GM23338 (cell line): Measurements from ENCODE around the gene TTBK1. TPM values are rescaled to one million over a fixed set of nuclear protein-coding genes. Genes with fewer than 3 reads are reported as not detected.

Experiments used
- ATAC-seq: fragments of 200-7000 bp; cut with Tn5 transposase; 3 replicates; pipeline ENCODE4 v1.9.1; 2020
- DNase-seq: peaks from one replicate; pipeline ENCODE4 v3.0.0-alpha.2; 2015; ENCODE audit warnings: low spot score
- H2AFZ ChIP-seq: fragments of 200-600 bp; sonication (generic); 2 replicates; pipeline ENCODE4 v1.8.0; 2016; ENCODE audit warnings: antibody characterized with exemption, mild to moderate bottlenecking, moderate library complexity
- H3F3A ChIP-seq: fragments of 200-600 bp; sonication (generic); replicated peaks from 2 replicates; pipeline ENCODE4 v1.8.0; 2017; ENCODE audit warnings: antibody characterized with exemption, mixed run types, low read depth
- H3K27ac ChIP-seq: fragments of 200-600 bp; sonication (generic); 2 replicates; pipeline ENCODE4 v1.6.1; 2016; ENCODE audit warnings: low read depth
- H3K27me3 ChIP-seq: fragments of 200-600 bp; sonication (generic); 2 replicates; pipeline ENCODE4 v1.8.0; 2016; ENCODE audit warnings: mild to moderate bottlenecking, mixed run types, moderate library complexity; ENCODE audit not compliant: insufficient read depth
- H3K36me3 ChIP-seq: fragments of 200-600 bp; sonication (generic); 2 replicates; pipeline ENCODE4 v1.8.0; 2016; ENCODE audit warnings: mild to moderate bottlenecking; ENCODE audit not compliant: insufficient read depth
- H3K4me1 ChIP-seq: fragments of 200-600 bp; sonication (generic); 2 replicates; pipeline ENCODE4 v1.8.0; 2016; ENCODE audit warnings: mild to moderate bottlenecking, moderate library complexity; ENCODE audit not compliant: insufficient read depth
- H3K4me2 ChIP-seq: fragments of 200-600 bp; sonication (generic); 2 replicates; pipeline ENCODE4 v1.7.1; 2017; ENCODE audit warnings: mixed run types
- H3K4me3 ChIP-seq: fragments of 200-600 bp; sonication (generic); 2 replicates; pipeline ENCODE4 v1.6.1; 2016; ENCODE audit warnings: mixed run types
- H3K79me2 ChIP-seq: fragments of 200-600 bp; sonication (generic); replicated peaks from 2 replicates; pipeline ENCODE4 v1.8.0; 2017; ENCODE audit warnings: mild to moderate bottlenecking; ENCODE audit not compliant: insufficient read depth
- H3K9me2 ChIP-seq: fragments of 200-600 bp; sonication (generic); 2 replicates; pipeline ENCODE4 v1.8.0; 2017; ENCODE audit not compliant: insufficient read depth
- H4K20me1 ChIP-seq: fragments of 200-600 bp; sonication (generic); replicated peaks from 2 replicates; pipeline ENCODE4 v1.8.0; 2017; ENCODE audit warnings: mild to moderate bottlenecking; ENCODE audit not compliant: insufficient read depth
- H3K27ac Mint-ChIP-seq: 2 replicates; pipeline ENCODE4 v1.8.0; 2020; ENCODE audit warnings: inconsistent platforms, mild to moderate bottlenecking, moderate library complexity, mixed read lengths
- H3K27me3 Mint-ChIP-seq: 3 replicates; pipeline ENCODE4 v1.8.0; 2022; ENCODE audit warnings: low read depth, mild to moderate bottlenecking, moderate library complexity, mixed read lengths, inconsistent platforms; ENCODE audit not compliant: insufficient read depth, poor library complexity
- H3K36me3 Mint-ChIP-seq: 3 replicates; pipeline ENCODE4 v1.8.0; 2021; ENCODE audit warnings: low read depth, mild to moderate bottlenecking, inconsistent platforms, moderate library complexity, mixed read lengths
- H3K4me1 Mint-ChIP-seq: 3 replicates; pipeline ENCODE4 v1.8.0; 2020; ENCODE audit warnings: mild to moderate bottlenecking, inconsistent platforms, mixed read lengths
- H3K4me3 Mint-ChIP-seq: 3 replicates; pipeline ENCODE4 v1.8.0; 2021; ENCODE audit warnings: moderate library complexity, mild to moderate bottlenecking, inconsistent platforms, mixed read lengths
- H3K9me3 Mint-ChIP-seq: 3 replicates; pipeline ENCODE4 v1.8.0; 2020; ENCODE audit warnings: moderate library complexity, mild to moderate bottlenecking, inconsistent platforms, mixed read lengths
- CREB1 ChIP-seq: fragments of 250-450 bp; sonication (Bioruptor Pico); IDR thresholded peaks from 2 replicates; pipeline ENCODE4 v1.5.0; 2020; ENCODE audit warnings: low read depth, mild to moderate bottlenecking, moderate library complexity
- EZH2 ChIP-seq: fragments of 200-600 bp; sonication (generic); IDR thresholded peaks from one replicate; pipeline ENCODE4 v1.8.0; 2017; ENCODE audit warnings: antibody characterized with exemption, mild to moderate bottlenecking, low read depth; ENCODE audit not compliant: unreplicated experiment
- EZH2phosphoT487 ChIP-seq: fragments of 200-600 bp; sonication (generic); IDR thresholded peaks from one replicate; pipeline ENCODE4 v1.8.1; 2018; ENCODE audit warnings: antibody characterized with exemption; ENCODE audit not compliant: unreplicated experiment
- JUNB ChIP-seq: IDR thresholded peaks from one replicate; pipeline ENCODE4 v1.6.1; 2016; ENCODE audit warnings: antibody characterized with exemption; ENCODE audit not compliant: unreplicated experiment
- NANOG ChIP-seq: IDR thresholded peaks from 2 replicates; pipeline ENCODE4 v1.6.1; 2016; ENCODE audit warnings: antibody characterized with exemption, borderline replicate concordance
- POLR2AphosphoS5 ChIP-seq: IDR thresholded peaks from 2 replicates; pipeline ENCODE4 v1.6.1; 2016; ENCODE audit warnings: antibody characterized with exemption, low read depth
- STAT1 ChIP-seq: IDR thresholded peaks from one replicate; pipeline ENCODE4 v1.6.1; 2016; ENCODE audit warnings: antibody characterized with exemption; ENCODE audit not compliant: unreplicated experiment
- ZNF114 ChIP-seq: fragments of 250-450 bp; sonication (Bioruptor Pico); IDR thresholded peaks from 2 replicates; pipeline ENCODE4 v1.5.0; 2020; ENCODE audit warnings: mild to moderate bottlenecking, moderate library complexity
- ZNF331 ChIP-seq: fragments of 250-450 bp; sonication (Bioruptor Pico); IDR thresholded peaks from 2 replicates; pipeline ENCODE4 v1.5.0; 2020; ENCODE audit warnings: low read depth, mild to moderate bottlenecking, moderate library complexity
- polyA plus RNA-seq: library from polyadenylated mRNA; unstranded; fragments of >200 nt; fragmentation: Nextera tagmentation; extraction: Ambion mirVana; gene quantifications from 2 replicates; pipeline ENCODE4 v1.2.1, GENCODE V29; 2016
- total RNA-seq: library from RNA; depleted of rRNA; stranded (reverse); fragments of >200 nt; shearing (Covaris generic); gene quantifications from 2 replicates; pipeline ENCODE4 v1.2.3, GENCODE V29; 2014
- TF ChIP-seq, protein P1 (sequence below): fragments of 250-450 bp; sonication (Bioruptor Pico); IDR thresholded peaks from 2 replicates; pipeline ENCODE4 v1.5.0; 2020; ENCODE audit warnings: mild to moderate bottlenecking, moderate library complexity
- TF ChIP-seq, protein P2 (sequence below), 2 experiments: fragments of 200-600 bp in 1 of 2; sonication (generic) in 1 of 2; conservative IDR thresholded peaks; 2 replicates each; pipeline versions ENCODE4 v1.5.1 to v1.6.1; 2016 to 2017; ENCODE audit warnings: antibody characterized with exemption in 2 of 2, low read depth in 2 of 2, mild to moderate bottlenecking in 2 of 2, moderate library complexity in 1 of 2
- TF ChIP-seq, protein P3 (sequence below): IDR thresholded peaks from 2 replicates; pipeline ENCODE4 v1.6.1; 2016; ENCODE audit warnings: antibody characterized with exemption
- TF ChIP-seq, protein P4 (sequence below): IDR thresholded peaks from one replicate; pipeline ENCODE4 v1.6.1; 2018; ENCODE audit warnings: antibody characterized with exemption; ENCODE audit not compliant: unreplicated experiment

The TTBK1 gene
- total and polyA plus RNA-seq, 2 experiments from 2014 or later, result 0.29 to 1.1 TPM

DNA sequence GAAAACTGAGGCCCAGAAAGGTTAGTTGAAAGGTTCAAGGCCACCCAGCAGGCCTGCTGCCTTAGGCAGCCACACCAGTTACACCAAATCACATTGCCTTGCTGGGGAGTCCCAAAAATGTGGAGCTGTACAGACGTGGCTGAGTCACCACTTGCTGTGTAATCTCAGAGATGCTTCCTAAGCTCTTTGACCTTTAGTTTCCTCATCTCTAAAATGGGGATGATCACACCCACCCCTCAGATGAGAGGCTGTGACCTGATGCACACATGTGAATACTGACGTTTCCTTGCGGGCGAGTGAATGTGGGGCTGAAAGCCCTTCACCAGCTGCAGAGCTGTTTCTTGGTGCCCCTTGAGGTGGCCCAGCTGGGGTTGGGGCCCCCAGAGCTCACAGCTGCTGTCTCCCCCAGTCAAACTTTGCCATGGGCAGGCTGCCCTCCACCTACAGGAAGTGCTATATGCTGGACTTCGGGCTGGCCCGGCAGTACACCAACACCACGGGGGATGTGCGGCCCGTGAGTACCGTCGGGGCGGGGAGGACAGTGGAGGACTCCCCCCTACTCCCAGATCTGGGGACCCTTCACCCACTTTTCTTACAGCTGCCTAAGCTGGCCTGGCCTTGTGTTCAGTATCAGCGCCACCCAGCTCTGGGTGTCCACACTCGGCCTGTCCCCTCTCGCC, 11.0 kb downstream of the TTBK1 start:
- peaks cover 10% of the 10 kb centered on the region; the same call in 1 of the 2 replicates for H3K4me1 ChIP-seq
- no peaks in the 10 kb centered on the region for H3F3A ChIP-seq
- H3K27me3 ChIP-seq, result no peaks in the 10 kb centered on the region
- no peak overlapping the region for H3K4me2 ChIP-seq
- no peaks in the 10 kb centered on the region for H3K9me2 ChIP-seq
- no peak for TF ChIP-seq ZNF114
- no peak for TF ChIP-seq STAT1
- TF ChIP-seq NANOG, result no peak
- TF ChIP-seq, protein P1, sequence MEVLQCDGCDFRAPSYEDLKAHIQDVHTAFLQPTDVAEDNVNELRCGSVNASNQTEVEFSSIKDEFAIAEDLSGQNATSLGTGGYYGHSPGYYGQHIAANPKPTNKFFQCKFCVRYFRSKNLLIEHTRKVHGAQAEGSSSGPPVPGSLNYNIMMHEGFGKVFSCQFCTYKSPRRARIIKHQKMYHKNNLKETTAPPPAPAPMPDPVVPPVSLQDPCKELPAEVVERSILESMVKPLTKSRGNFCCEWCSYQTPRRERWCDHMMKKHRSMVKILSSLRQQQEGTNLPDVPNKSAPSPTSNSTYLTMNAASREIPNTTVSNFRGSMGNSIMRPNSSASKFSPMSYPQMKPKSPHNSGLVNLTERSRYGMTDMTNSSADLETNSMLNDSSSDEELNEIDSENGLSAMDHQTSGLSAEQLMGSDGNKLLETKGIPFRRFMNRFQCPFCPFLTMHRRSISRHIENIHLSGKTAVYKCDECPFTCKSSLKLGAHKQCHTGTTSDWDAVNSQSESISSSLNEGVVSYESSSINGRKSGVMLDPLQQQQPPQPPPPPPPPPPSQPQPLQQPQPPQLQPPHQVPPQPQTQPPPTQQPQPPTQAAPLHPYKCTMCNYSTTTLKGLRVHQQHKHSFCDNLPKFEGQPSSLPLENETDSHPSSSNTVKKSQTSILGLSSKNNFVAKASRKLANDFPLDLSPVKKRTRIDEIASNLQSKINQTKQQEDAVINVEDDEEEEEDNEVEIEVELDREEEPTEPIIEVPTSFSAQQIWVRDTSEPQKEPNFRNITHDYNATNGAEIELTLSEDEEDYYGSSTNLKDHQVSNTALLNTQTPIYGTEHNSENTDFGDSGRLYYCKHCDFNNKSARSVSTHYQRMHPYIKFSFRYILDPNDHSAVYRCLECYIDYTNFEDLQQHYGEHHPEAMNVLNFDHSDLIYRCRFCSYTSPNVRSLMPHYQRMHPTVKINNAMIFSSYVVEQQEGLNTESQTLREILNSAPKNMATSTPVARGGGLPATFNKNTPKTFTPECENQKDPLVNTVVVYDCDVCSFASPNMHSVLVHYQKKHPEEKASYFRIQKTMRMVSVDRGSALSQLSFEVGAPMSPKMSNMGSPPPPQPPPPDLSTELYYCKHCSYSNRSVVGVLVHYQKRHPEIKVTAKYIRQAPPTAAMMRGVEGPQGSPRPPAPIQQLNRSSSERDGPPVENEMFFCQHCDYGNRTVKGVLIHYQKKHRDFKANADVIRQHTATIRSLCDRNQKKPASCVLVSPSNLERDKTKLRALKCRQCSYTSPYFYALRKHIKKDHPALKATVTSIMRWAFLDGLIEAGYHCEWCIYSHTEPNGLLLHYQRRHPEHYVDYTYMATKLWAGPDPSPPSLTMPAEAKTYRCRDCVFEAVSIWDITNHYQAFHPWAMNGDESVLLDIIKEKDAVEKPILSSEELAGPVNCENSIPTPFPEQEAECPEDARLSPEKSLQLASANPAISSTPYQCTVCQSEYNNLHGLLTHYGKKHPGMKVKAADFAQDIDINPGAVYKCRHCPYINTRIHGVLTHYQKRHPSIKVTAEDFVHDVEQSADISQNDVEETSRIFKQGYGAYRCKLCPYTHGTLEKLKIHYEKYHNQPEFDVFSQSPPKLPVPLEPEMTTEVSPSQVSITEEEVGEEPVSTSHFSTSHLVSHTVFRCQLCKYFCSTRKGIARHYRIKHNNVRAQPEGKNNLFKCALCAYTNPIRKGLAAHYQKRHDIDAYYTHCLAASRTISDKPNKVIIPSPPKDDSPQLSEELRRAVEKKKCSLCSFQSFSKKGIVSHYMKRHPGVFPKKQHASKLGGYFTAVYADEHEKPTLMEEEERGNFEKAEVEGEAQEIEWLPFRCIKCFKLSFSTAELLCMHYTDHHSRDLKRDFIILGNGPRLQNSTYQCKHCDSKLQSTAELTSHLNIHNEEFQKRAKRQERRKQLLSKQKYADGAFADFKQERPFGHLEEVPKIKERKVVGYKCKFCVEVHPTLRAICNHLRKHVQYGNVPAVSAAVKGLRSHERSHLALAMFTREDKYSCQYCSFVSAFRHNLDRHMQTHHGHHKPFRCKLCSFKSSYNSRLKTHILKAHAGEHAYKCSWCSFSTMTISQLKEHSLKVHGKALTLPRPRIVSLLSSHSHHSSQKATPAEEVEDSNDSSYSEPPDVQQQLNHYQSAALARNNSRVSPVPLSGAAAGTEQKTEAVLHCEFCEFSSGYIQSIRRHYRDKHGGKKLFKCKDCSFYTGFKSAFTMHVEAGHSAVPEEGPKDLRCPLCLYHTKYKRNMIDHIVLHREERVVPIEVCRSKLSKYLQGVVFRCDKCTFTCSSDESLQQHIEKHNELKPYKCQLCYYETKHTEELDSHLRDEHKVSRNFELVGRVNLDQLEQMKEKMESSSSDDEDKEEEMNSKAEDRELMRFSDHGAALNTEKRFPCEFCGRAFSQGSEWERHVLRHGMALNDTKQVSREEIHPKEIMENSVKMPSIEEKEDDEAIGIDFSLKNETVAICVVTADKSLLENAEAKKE (CRISPR knock-in tag), result no peak
- TF ChIP-seq EZH2, result no peak
- TF ChIP-seq CREB1 (CRISPR knock-in tag), result no peak
- TF ChIP-seq, protein P2, sequence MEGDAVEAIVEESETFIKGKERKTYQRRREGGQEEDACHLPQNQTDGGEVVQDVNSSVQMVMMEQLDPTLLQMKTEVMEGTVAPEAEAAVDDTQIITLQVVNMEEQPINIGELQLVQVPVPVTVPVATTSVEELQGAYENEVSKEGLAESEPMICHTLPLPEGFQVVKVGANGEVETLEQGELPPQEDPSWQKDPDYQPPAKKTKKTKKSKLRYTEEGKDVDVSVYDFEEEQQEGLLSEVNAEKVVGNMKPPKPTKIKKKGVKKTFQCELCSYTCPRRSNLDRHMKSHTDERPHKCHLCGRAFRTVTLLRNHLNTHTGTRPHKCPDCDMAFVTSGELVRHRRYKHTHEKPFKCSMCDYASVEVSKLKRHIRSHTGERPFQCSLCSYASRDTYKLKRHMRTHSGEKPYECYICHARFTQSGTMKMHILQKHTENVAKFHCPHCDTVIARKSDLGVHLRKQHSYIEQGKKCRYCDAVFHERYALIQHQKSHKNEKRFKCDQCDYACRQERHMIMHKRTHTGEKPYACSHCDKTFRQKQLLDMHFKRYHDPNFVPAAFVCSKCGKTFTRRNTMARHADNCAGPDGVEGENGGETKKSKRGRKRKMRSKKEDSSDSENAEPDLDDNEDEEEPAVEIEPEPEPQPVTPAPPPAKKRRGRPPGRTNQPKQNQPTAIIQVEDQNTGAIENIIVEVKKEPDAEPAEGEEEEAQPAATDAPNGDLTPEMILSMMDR (conservative IDR thresholded peaks at IDR 0.05; ENCODE audit: low read depth in 2 of 2), result no peak
- TF ChIP-seq JUNB, result no peak
- no peak for TF ChIP-seq ZNF331 (CRISPR knock-in tag)
- TF ChIP-seq, protein P3, sequence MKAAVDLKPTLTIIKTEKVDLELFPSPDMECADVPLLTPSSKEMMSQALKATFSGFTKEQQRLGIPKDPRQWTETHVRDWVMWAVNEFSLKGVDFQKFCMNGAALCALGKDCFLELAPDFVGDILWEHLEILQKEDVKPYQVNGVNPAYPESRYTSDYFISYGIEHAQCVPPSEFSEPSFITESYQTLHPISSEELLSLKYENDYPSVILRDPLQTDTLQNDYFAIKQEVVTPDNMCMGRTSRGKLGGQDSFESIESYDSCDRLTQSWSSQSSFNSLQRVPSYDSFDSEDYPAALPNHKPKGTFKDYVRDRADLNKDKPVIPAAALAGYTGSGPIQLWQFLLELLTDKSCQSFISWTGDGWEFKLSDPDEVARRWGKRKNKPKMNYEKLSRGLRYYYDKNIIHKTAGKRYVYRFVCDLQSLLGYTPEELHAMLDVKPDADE, result no peak
- no peak for TF ChIP-seq POLR2AphosphoS5
- TF ChIP-seq, protein P4, sequence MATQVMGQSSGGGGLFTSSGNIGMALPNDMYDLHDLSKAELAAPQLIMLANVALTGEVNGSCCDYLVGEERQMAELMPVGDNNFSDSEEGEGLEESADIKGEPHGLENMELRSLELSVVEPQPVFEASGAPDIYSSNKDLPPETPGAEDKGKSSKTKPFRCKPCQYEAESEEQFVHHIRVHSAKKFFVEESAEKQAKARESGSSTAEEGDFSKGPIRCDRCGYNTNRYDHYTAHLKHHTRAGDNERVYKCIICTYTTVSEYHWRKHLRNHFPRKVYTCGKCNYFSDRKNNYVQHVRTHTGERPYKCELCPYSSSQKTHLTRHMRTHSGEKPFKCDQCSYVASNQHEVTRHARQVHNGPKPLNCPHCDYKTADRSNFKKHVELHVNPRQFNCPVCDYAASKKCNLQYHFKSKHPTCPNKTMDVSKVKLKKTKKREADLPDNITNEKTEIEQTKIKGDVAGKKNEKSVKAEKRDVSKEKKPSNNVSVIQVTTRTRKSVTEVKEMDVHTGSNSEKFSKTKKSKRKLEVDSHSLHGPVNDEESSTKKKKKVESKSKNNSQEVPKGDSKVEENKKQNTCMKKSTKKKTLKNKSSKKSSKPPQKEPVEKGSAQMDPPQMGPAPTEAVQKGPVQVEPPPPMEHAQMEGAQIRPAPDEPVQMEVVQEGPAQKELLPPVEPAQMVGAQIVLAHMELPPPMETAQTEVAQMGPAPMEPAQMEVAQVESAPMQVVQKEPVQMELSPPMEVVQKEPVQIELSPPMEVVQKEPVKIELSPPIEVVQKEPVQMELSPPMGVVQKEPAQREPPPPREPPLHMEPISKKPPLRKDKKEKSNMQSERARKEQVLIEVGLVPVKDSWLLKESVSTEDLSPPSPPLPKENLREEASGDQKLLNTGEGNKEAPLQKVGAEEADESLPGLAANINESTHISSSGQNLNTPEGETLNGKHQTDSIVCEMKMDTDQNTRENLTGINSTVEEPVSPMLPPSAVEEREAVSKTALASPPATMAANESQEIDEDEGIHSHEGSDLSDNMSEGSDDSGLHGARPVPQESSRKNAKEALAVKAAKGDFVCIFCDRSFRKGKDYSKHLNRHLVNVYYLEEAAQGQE, result no peak
- no peak for TF ChIP-seq EZH2phosphoT487
- no peak for ATAC-seq
- DNase-seq, result no peak
- no peaks in the 10 kb centered on the region for H3K36me3 ChIP-seq
- Mint-ChIP-seq H3K9me3 (no peaks in the 10 kb centered on the region), H3K36me3 (no peaks in the 10 kb centered on the region), H3K4me3 (no peak overlapping the region), H3K27ac (no peak overlapping the region), H3K27me3 (peaks cover 23% of the 10 kb centered on the region), H3K4me1 (peaks cover 23% of the 10 kb centered on the region)
- no peak overlapping the region for H3K27ac ChIP-seq
- H3K79me2 ChIP-seq, result no peaks in the 10 kb centered on the region
- no peak overlapping the region for H3K4me3 ChIP-seq
- H2AFZ ChIP-seq, result no peak overlapping the region
- H4K20me1 ChIP-seq, result no peaks in the 10 kb centered on the region
